WI38 (cell line): ENCODE measurements around the gene CFAP43.

ENCODE experiments used
- H3K4me3 ChIP-seq: 2 replicates; pipeline ENCODE4 v1.5.1; 2011; ENCODE audit warnings: low read depth, mild to moderate bottlenecking, control low read depth, low read length
- CTCF ChIP-seq: IDR thresholded peaks from 2 replicates; pipeline ENCODE4 v1.5.1; 2012; ENCODE audit warnings: low read depth, mild to moderate bottlenecking, control low read depth, low read length

CFAP43 gene

GRCh38 chr10:104273899-104274575, 41.9 kb upstream of the CFAP43 start:
- H3K4me3 ChIP-seq = no peak overlapping the region

GRCh38 chr10:104273286-104273685, 41.1 kb upstream of the CFAP43 start:
- no peak for TF ChIP-seq CTCF
- H3K4me3 ChIP-seq = no peak overlapping the region

More at GRCh38 chr10:104273899-104274575, 41.9 kb upstream of the CFAP43 start:
- TF ChIP-seq CTCF = no peak

- H3K4me3 ChIP-seq = no peak within 1 kb of the TSS
- TF ChIP-seq CTCF = no peak
Observed at GRCh38 chr10:104268713-104269645, 36.8 kb upstream of the CFAP43 start, which contains the start of gene GSTO2. Gene GSTO2 (plus strand): TSS chr10:104269184. CDS start chr10:104274916, 5,732 bp downstream.

GRCh38 chr10:104268405-104268712, 36.2 kb upstream of the CFAP43 start:
- no peak for TF ChIP-seq CTCF

GRCh38 chr10:104267721-104268404, 35.7 kb upstream of the CFAP43 start:
- no peak overlapping the region for H3K4me3 ChIP-seq
- no peak for TF ChIP-seq CTCF

More at GRCh38 chr10:104268405-104268712, 36.2 kb upstream of the CFAP43 start:
- no peak overlapping the region for H3K4me3 ChIP-seq

GRCh38 chr10:104264783-104265182, 32.6 kb upstream of the CFAP43 start:
- no peak for TF ChIP-seq CTCF
- no peak overlapping the region for H3K4me3 ChIP-seq
